MG63 (cell line): ENCODE results near the gene CIAO2A. TPM values are rescaled to one million over a fixed set of nuclear protein-coding genes. Genes with fewer than 3 reads are reported as not detected.

Experiments used
- DNase-seq: peaks from one replicate; pipeline ENCODE4 v3.0.0-alpha.2; 2020
- H3K27me3 ChIP-seq: fragments of 250-450 bp; sonication (Bioruptor Pico); 2 replicates; pipeline ENCODE4 v1.5.1; 2020; ENCODE audit warnings: mild to moderate bottlenecking, moderate library complexity
- H3K36me3 ChIP-seq: fragments of 250-450 bp; sonication (Bioruptor Pico); 2 replicates; pipeline ENCODE4 v1.5.1; 2020; ENCODE audit warnings: mild to moderate bottlenecking, moderate library complexity
- H3K4me3 ChIP-seq: fragments of 250-450 bp; sonication (Bioruptor Pico); 2 replicates; pipeline ENCODE4 v1.5.1; 2020; ENCODE audit warnings: mild to moderate bottlenecking, moderate library complexity
- H3K9me3 ChIP-seq: fragments of 250-450 bp; sonication (Bioruptor Pico); 2 replicates; pipeline ENCODE4 v1.5.1; 2020; ENCODE audit warnings: mild to moderate bottlenecking, moderate library complexity
- total RNA-seq: library from RNA; depleted of rRNA; stranded (reverse); fragments of >200 nt; shearing (Covaris generic); gene quantifications from 2 replicates; pipeline ENCODE4 v1.2.3, GENCODE V29; 2014; ENCODE audit warnings: low replicate concordance; rRNA removed

CIAO2A gene
- total RNA-seq, 1 experiment from 2014 or later = 187 TPM

DNA sequence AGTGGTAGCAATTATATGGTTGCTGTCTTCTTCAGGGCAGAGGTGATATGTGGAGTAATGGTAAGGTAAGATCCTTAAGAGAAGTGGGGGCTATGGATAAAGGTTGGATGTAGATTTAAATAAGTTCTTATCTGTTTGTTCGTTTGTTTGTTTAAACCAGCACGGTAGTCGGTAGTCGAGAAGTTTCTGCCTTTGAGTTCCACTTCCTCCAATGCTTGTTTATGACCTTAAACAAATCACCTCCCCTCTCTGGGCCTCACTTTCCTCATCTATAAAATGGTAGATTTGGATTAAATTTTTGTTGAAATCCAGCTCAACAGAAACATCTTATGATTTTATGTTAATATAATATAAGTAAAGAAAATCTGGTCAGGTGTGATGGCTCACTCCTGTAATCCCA, 59.1 kb downstream of the CIAO2A start:
- Histone ChIP-seq H3K36me3 (no peaks in the 10 kb centered on the region), H3K4me3 (no peak overlapping the region), H3K9me3 (no peaks in the 10 kb centered on the region), H3K27me3 (no peaks in the 10 kb centered on the region)
- DNase-seq = no peak

DNA sequence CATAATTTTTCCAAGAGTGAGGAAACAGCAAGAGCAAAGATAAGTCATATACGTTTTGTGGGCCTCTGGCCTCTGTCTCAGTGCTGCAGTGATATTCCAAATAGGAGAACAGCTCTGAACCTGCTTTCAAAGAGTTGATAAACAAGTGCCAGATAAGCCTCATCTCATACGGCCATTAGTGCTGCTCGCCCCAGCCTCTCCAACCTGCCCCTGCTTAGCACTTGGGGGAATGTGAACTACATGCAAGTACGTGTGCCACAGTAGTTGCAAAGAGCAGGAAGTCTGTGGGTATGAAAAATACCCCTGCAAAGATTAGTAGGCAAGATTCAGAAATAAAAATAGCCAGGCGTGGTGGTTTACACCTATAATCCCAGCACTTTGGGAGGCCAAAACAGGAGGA, 61.3 kb downstream of the CIAO2A start:
- H3K27me3 ChIP-seq = no peaks in the 10 kb centered on the region
- DNase-seq = no peak
- H3K9me3 ChIP-seq = no peaks in the 10 kb centered on the region
- no peaks in the 10 kb centered on the region for H3K36me3 ChIP-seq
- H3K4me3 ChIP-seq = no peak overlapping the region

DNA sequence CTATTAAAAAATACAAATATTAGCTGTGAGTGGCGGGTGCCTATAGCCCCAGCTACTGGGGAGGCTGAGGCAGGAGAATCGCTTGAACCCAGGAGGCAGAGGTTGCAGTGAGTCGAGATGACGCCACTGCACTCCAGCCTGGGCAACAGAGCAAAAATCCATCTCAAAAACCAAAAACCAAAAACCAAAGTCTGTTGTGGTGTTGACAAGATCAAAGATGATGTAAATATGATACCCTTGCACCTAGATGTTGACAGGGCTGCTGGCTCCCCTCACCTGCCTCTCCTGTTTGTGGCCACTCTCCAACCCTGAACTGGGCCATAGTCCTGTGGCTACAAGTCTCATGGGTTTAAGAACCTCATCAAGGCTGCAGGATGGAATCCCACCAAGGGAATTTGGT, 63.5 kb downstream of the CIAO2A start:
- H3K27me3 ChIP-seq = no peaks in the 10 kb centered on the region
- no peaks in the 10 kb centered on the region for H3K9me3 ChIP-seq
- no peaks in the 10 kb centered on the region for H3K36me3 ChIP-seq
- no peak for DNase-seq
- no peak overlapping the region for H3K4me3 ChIP-seq

DNA sequence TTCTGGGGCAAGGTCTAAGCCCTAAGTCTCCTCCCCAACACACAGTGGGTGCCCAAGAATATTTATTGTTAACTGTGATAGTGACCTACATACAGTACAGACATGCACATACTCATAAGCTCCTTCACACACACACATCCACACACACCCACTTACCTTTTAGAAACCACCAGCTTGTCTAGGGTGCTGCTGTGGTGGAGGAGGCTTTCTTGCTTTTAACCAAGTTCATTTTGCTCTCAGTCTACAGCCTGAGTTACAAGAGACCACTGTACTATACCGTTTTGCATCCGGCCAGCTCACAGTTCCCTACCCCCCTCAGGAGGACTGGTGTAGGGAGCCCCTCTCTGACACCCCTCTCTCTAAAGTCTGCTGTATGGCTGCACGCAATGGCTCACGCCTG, 64.0 kb downstream of the CIAO2A start:
- DNase-seq = no peak
- no peaks in the 10 kb centered on the region for H3K27me3 ChIP-seq
- H3K4me3 ChIP-seq = no peak overlapping the region

DNA sequence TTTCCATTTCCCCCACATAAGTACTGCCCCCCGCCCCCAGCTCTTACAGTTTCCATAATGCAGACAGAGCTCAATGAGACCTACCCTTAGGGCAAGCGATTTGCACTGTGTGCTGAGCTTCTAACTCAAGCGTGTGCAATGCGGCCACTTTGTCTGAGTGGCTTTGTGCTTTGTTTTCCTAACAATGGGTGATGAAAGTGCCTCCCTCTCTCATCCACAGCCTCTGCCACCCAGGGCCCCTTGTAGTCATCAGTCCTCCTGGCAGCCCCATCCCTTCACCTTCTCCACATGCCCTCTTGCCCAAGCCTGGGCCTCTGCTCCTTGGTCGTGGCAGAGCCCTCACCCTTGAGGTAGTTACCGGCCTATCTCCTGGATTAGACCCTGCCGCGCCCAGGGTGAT, 64.5 kb downstream of the CIAO2A start:
- Histone ChIP-seq H3K9me3 (no peaks in the 10 kb centered on the region), H3K27me3 (no peaks in the 10 kb centered on the region), H3K36me3 (no peaks in the 10 kb centered on the region), H3K4me3 (no peak overlapping the region)
- no peak for DNase-seq

More for the DNA sequence above, 64.0 kb downstream of the CIAO2A start:
- Histone ChIP-seq H3K9me3 (no peaks in the 10 kb centered on the region), H3K36me3 (no peaks in the 10 kb centered on the region)

DNA sequence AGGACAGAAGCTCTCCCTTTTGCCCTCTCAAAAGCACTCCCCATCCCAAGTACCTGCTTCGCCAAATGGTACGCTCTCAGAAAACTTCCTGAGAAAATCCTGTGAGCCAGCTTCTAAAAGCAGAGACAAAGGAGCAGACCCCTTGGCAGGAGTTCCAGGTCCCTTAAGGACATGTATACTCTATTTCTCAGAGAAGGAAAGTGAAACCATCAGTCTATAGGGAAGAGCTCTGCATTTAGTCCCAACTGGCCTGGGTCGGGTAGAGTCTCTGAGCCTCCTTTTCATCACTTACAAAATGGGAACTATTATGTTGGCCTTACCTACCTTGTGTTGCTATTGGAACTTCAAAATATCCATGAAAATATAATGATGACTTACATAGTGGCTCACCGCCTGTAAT, 67.0 kb downstream of the CIAO2A start:
- DNase-seq = no peak
- H3K36me3 ChIP-seq = no peaks in the 10 kb centered on the region
- peaks cover 3% of the 10 kb centered on the region; the same call in 1 of the 2 replicates for H3K9me3 ChIP-seq
- H3K4me3 ChIP-seq = no peak overlapping the region
- H3K27me3 ChIP-seq = no peaks in the 10 kb centered on the region

DNA sequence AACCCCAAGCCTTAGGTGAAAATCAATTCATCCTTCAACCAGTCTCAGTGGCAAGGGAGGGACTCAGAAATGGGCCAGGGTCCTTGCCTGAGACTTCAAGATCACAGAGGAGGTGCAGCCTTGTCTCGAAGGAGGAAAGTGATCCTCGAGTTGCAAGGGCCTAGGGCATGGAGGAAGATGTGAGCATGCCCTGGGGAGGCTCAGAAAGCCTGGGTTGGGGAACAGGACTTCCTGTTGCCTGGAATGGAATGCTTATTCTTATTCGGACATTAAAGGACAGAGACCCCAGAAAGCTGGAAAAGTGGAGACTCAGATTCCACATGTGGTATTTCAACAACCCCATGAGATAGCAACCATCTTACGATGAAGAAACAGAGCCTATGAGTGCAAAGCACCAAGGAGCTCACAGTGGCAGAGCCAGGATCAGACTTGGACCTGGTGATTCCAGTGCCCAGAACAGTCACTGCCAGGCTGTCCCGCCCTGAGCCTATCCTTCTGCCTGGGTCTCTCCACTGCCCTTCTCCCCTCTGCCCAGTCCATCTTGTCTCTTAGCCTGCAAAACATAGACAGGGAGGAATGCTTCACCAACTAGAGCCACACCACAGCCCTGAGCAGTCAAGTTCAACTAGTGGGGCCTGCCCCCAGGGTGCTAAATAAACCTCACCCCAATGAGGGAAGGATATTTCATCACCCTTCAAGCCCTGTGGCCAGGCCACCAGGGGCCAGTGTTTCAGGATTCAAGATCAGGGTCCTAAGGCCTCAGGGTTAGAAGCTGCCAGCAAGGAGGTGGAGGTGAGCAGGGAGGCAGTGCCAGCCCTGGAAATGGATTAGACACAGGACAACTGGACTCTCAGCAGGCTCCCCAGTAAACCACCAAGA, 69.2 kb downstream of the CIAO2A start:
- Histone ChIP-seq H3K36me3 (peaks cover 9% of the 10 kb centered on the region; the same call in 1 of the 2 replicates), H3K4me3 (no peak overlapping the region), H3K9me3 (peaks cover 10% of the 10 kb centered on the region), H3K27me3 (no peaks in the 10 kb centered on the region)
- DNase-seq = peak; percentile 28

DNA sequence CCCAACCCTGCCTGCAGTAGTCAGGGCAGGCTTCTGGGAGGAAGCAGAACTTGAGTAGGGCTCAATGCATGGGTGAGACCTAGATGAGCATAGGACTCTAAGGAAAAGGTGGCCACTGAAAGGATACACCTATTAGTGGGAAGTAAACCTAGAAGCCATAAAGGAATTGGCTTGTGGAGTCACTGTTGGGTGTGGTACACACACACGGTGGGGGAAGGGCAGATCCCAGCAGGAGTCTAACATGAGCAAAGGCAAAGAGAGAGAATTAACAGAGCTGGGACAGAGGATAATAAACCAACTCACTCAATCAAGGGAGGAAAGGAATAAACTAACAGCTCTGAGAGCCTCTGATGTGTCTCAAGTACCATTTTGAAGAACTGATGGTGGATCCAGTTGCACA, 70.4 kb downstream of the CIAO2A start:
- no peak for DNase-seq
- peaks cover 9% of the 10 kb centered on the region; the same call in 1 of the 2 replicates for H3K36me3 ChIP-seq
- H3K27me3 ChIP-seq = no peaks in the 10 kb centered on the region
- no peak overlapping the region for H3K4me3 ChIP-seq
- H3K9me3 ChIP-seq = peaks cover 10% of the 10 kb centered on the region

DNA sequence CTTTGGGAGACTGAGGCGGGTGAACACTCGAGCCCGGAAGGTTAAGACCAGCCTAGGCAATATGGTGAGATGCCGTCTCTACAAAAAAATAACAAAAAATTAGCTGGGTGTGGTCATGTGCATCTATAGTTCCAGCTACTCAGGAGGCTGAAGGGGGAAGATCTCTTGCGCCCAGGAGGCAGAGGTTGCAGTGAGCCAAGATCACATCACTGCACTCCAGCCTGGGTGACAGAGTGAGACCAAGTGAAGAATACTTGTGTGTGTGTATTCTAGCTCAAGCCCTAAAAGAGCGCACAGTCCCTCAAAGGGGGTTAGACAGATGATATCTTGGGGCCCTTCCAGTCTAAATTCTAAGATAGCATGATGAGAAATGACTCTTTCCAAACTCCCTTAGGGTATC, 71.1 kb downstream of the CIAO2A start:
- no peak for DNase-seq
- H3K36me3 ChIP-seq = peaks cover 9% of the 10 kb centered on the region; the same call in 1 of the 2 replicates
- no peak overlapping the region for H3K4me3 ChIP-seq
- no peaks in the 10 kb centered on the region for H3K27me3 ChIP-seq
- H3K9me3 ChIP-seq = peaks cover 10% of the 10 kb centered on the region

Other genes with a start within 250 kb of the CIAO2A start
- 1.3 and 3.5 TPM in 2 replicates for gene DAPK2, start 47.4 kb downstream of the CIAO2A start, total RNA-seq
- gene SNX1, start 2.1 kb upstream of the CIAO2A start, total RNA-seq = 80.1 and 97.9 TPM in 2 replicates
- gene SNX22, start 57.9 kb upstream of the CIAO2A start, total RNA-seq = not detected in 2 replicates
- gene PPIB, start 69.2 kb upstream of the CIAO2A start, total RNA-seq = 1,039 and 1,137 TPM in 2 replicates